Heart left ventricle (tissue), 16 donors: Measurements from ENCODE around the gene IPCEF1. TPM values are rescaled to one million over a fixed set of nuclear protein-coding genes. Genes with fewer than 3 reads are reported as not detected.

ENCODE experiments used
- ATAC-seq, 4 donors: fragments of 200-7000 bp; cut with Tn5 transposase; one replicate each; pipeline ENCODE4 v1.9.1; 2020 to 2022; ENCODE audit warnings: moderate library complexity in 4 of 4, mild to moderate bottlenecking in 3 of 4, moderate number of reproducible peaks in 1 of 4
- DNase-seq, 5 donors: peaks; one replicate each; pipeline ENCODE4 v3.0.0-alpha.2; 2020
- H3K27ac ChIP-seq, 12 donors: fragments of 200-600 bp; sonication (generic) in 4 of 12; one replicate each; pipeline versions ENCODE4 v1.5.0 to v1.8.0; 2016 to 2022; ENCODE audit warnings: mild to moderate bottlenecking in 2 of 12
- H3K27me3 ChIP-seq, 9 donors: fragments of 200-600 bp; sonication (generic) in 2 of 9; one replicate each; pipeline versions ENCODE4 v1.5.1 to v1.8.0; 2016 to 2022; ENCODE audit warnings: mild to moderate bottlenecking in 3 of 9
- H3K36me3 ChIP-seq, 9 donors: fragments of 200-600 bp; sonication (generic) in 2 of 9; one replicate each; pipeline versions ENCODE4 v1.5.0 to v1.8.0; 2018 to 2022; ENCODE audit warnings: mild to moderate bottlenecking in 2 of 9
- H3K4me1 ChIP-seq, 12 donors: fragments of 200-600 bp; sonication (generic) in 4 of 12; one replicate each; pipeline versions ENCODE4 v1.5.0 to v1.8.0; 2016 to 2022; ENCODE audit warnings: mild to moderate bottlenecking in 3 of 12
- H3K4me3 ChIP-seq, 12 donors: fragments of 200-600 bp; sonication (generic) in 4 of 12; one replicate each; pipeline versions ENCODE4 v1.5.0 to v1.8.0; 2017 to 2022; ENCODE audit warnings: mild to moderate bottlenecking in 9 of 12, moderate library complexity in 4 of 12
- H3K9me3 ChIP-seq, 12 donors: fragments of 200-600 bp; sonication (generic) in 4 of 12; one replicate each; pipeline versions ENCODE4 v1.5.0 to v1.8.0; 2016 to 2022; ENCODE audit warnings: mild to moderate bottlenecking in 1 of 12
- POLR2A ChIP-seq, 2 donors: fragments of 450-650 bp; IDR thresholded peaks; one replicate each; pipeline ENCODE4 v1.6.1; 2017; ENCODE audit warnings: antibody characterized with exemption in 2 of 2, mild to moderate bottlenecking in 2 of 2, moderate library complexity in 2 of 2
- WGBS, 4 donors: extraction: QIAGEN DNeasy Blood & Tissue Kit in 2 of 4; methylation state at CpG; one replicate each; pipeline versions ENCODE4 v1.1.5 to v1.1.7; 2013 to 2018; 5-methylcytosine and 5-hydroxymethylcytosine counted together
- intact Hi-C, 10 donors: fragments of 100-400 bp; cut with DNase I; formaldehyde crosslinking; loops; one replicate each; pipeline versions ENCODE4 v1.11.1 to v1.14.2; 2022
- polyA plus RNA-seq, 2 donors: library from polyadenylated mRNA; stranded (reverse); fragments of 200-250 nt; gene quantifications; one replicate each; pipeline ENCODE4 v1.2.3, GENCODE V29; 2013
- total RNA-seq, 9 donors: library from RNA; depleted of rRNA in 2 of 9; stranded (reverse); fragments of >200 nt in 2 of 9; fragmentation: NEBNext Ultra II Directional in 3 of 9; extraction: Animal tissue kit (Norgen Biotek cat#: 25700) in 3 of 9; gene quantifications; one replicate each; pipeline versions ENCODE4 v1.1.0 to v1.2.4, GENCODE V29; 2016 to 2023
- TF ChIP-seq, protein P1 (sequence below), 12 donors: fragments of 200-600 bp; sonication (generic) in 4 of 12; IDR thresholded peaks; one replicate each; pipeline versions ENCODE4 v1.5.0 to v1.8.0; 2018 to 2022; ENCODE audit warnings: antibody characterized with exemption in 12 of 12, mild to moderate bottlenecking in 5 of 12
- donor health status: ischemic (EF 13 %, LVEDD 7.1; RV severe dilation, severe dysfunction).
- donor health status: healthy with polysubstance abuse.
- donor health status: DM: no; HTN: yes; CAD: no.
- donor health status: DM: no; HTN: no; CAD: no.
- donor health status: ischemic (EF 25% LVEDD 6.9; RV normal size, moderate dysfunction).
- donor health status: ischemic (EF 25% LVEDD 5.7; RV mildly dilated, moderate dysfunction).
- donor health status: healthy.
- donor health status: DM: yes; HTN: yes; CAD: no.
- donor health status: ischemic (EF 35%, LVEDD 5.7; RV mildly dilated, moderate dysfunction).
- donor health status: nonischemic (EF 11% LVEDD 7.7; RV severe dilation, severe dysfunction).
- donor health status: DM: yes; HTN: yes; CAD: no.
- donor health status: PGD.
- donor health status: ischemic (EF 29% LVEDD 5.4; RV normal size, mild dysfunction).
- donor health status: nonischemic (EF 23%, LVEDD 6.1; RV moderate dilation, normal function).

IPCEF1 gene
- total and polyA plus RNA-seq, 11 donors: 0.10 to 4.1 (median 0.35) TPM

DNA sequence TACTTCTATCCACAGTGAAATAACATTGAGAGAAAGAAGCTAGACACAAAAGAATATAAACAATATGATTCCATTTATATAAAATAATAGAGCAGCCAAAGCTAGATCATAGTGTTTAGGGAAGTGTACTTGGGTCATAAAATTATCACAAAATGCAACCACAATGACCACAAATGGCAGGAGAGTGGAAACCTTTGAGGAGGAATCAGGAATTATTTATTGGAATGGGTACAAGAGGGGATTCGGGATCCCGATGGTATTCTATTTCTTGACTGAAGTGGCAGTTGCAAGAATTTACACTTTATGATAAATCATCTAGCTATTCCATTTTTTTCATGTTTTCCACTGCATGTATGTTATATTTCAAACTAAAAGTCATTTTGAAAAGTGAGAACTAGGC lies 76.1 kb downstream of the IPCEF1 start:
- H3K4me1 ChIP-seq: peaks cover 0 to 19% (median 0%) of the 10 kb centered on the region in 12 donors
- no peak overlapping the region for H3K27ac ChIP-seq
- H3K4me3 ChIP-seq: no peak overlapping the region
- TF ChIP-seq, protein P1, sequence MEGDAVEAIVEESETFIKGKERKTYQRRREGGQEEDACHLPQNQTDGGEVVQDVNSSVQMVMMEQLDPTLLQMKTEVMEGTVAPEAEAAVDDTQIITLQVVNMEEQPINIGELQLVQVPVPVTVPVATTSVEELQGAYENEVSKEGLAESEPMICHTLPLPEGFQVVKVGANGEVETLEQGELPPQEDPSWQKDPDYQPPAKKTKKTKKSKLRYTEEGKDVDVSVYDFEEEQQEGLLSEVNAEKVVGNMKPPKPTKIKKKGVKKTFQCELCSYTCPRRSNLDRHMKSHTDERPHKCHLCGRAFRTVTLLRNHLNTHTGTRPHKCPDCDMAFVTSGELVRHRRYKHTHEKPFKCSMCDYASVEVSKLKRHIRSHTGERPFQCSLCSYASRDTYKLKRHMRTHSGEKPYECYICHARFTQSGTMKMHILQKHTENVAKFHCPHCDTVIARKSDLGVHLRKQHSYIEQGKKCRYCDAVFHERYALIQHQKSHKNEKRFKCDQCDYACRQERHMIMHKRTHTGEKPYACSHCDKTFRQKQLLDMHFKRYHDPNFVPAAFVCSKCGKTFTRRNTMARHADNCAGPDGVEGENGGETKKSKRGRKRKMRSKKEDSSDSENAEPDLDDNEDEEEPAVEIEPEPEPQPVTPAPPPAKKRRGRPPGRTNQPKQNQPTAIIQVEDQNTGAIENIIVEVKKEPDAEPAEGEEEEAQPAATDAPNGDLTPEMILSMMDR (IDR thresholded peaks at IDR 0.05): no peak
- TF ChIP-seq POLR2A (IDR thresholded peaks at IDR 0.05): no peak
- no peaks in the 10 kb centered on the region for H3K36me3 ChIP-seq
- 83 to 89% (median 86%) methylated on average over 2 of the region's 2 CpGs for WGBS, 4 donors
- DNase-seq (no peak), ATAC-seq (no peak)
- H3K9me3 ChIP-seq: peaks cover 0 to 12% (median 0%) of the 10 kb centered on the region in 12 donors
- no peaks in the 10 kb centered on the region for H3K27me3 ChIP-seq
- intact Hi-C loops: no loop called here

DNA sequence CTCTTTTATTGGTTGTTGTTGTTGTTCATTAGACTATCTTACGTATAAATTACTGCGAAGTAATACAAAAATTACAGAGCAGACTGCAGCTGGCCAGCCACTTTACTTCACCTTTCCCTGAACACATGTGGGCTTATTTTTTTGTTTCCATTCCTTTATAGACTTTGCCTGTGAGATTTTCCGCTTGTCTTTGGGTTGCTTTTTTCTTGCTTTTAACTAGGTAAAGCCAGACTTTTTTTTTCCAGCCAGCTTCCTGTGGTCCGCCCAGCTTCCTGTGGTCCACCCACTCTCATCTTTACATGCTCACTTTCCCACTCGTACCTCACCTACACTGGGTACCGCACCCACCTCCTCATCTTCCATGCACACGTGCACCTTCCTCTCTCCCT lies 79.0 kb downstream of the IPCEF1 start:
- Histone ChIP-seq H3K4me3 (peak overlapping the region in 1 of 12 donors; percentile 19), H3K27me3 (no peaks in the 10 kb centered on the region), H3K36me3 (no peaks in the 10 kb centered on the region), H3K9me3 (no peaks in the 10 kb centered on the region), H3K4me1 (peaks cover 0 to 19% (median 0%) of the 10 kb centered on the region in 12 donors), H3K27ac (no peak overlapping the region)
- no peak for DNase-seq
- ATAC-seq: no peak
- WGBS, 4 donors: 58 to 65% (median 61%) methylated on average over 7 of the region's 7 CpGs
- intact Hi-C loops: loop anchor here (2.0 to 10.0 kb wide), 6 partner anchors 87 to 125 kb away; no protein-coding TSS in a partner anchor
- TF ChIP-seq, protein P1 (IDR thresholded peaks at IDR 0.05): peak in 2 of 12 donors; percentile 6 to 11
- no peak for TF ChIP-seq POLR2A (IDR thresholded peaks at IDR 0.05)

DNA sequence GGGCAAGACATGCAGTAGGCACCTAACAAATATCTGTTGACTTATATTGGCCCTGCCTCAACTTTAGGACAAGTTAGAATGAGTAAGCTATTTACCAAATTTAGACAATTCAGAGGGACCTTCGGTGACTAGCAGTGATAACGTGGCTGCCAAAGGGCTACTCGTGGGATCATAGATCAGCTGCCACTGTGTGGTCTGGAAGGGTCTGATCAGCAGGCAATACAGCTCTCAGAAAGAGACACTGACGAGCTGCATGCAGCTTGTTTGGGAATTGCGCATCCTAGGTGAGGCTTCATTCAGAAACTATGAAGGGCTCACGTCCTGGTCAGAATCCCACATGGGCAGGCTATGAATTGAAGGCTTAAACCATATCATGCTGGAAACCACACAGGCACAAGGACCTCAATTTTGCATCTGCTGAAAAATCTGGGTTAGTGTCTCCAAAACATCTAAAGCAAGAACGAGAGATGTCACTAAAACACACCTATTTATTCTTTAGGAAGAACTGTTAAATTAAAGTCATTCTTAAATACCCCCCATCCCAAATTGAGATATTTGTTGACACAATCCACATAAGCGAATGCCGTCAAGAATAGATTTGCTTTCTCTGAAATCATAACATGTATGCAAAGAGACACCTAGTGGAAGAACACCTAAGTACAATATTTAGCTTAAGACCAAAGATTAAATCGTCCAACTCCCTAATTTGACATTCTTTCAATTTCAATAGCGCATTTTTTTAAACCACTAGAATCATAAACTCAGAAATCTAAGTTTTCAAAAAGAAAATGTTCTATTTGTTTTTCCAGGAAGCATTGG lies 79.6 kb downstream of the IPCEF1 start:
- 41 to 49% (median 42%) methylated on average over 11 of the region's 11 CpGs for WGBS, 4 donors
- no peak overlapping the region for H3K27ac ChIP-seq
- no peak for TF ChIP-seq POLR2A (IDR thresholded peaks at IDR 0.05)
- TF ChIP-seq, protein P1 (IDR thresholded peaks at IDR 0.05): peak; percentile 44 to 71 (median 58)
- ATAC-seq (peak in 1 of 4 donors; percentile 53), DNase-seq (no peak)
- no peaks in the 10 kb centered on the region for H3K36me3 ChIP-seq
- no peaks in the 10 kb centered on the region for H3K9me3 ChIP-seq
- H3K27me3 ChIP-seq: no peaks in the 10 kb centered on the region
- peaks cover 0 to 19% (median 0%) of the 10 kb centered on the region in 12 donors for H3K4me1 ChIP-seq
- intact Hi-C loops: loop anchor here in 9 of 10 donors (1.0 to 10.0 kb wide), 7 partner anchors 88 to 125 kb away; no protein-coding TSS in a partner anchor
- H3K4me3 ChIP-seq: peak overlapping the region in 1 of 12 donors; percentile 19

DNA sequence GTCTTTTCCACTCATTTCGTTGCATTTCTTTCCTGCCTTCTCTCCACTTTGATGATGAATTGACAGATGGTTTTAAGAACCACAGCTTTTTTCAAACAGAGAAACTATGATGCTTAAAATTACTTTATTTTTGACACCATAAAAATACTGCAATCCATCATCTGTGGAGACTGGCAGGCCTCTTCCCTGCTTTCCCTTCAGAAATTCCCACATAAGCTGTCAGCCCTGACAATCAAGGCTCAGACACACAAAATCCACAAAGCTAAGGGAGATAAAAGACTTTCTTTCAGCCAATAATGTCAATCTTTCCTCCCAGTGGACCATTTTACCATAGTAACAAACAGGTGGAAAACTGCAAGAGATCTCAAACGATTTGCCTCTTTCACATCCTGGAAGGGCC lies 82.4 kb downstream of the IPCEF1 start:
- no peak for DNase-seq
- H3K27me3 ChIP-seq: no peaks in the 10 kb centered on the region
- no peak overlapping the region for H3K27ac ChIP-seq
- no peaks in the 10 kb centered on the region for H3K9me3 ChIP-seq
- WGBS, 4 donors: 73 to 83% (median 77%) methylated on average over 2 of the region's 2 CpGs
- no peak for TF ChIP-seq POLR2A (IDR thresholded peaks at IDR 0.05)
- TF ChIP-seq, protein P1 (IDR thresholded peaks at IDR 0.05): no peak
- no peaks in the 10 kb centered on the region for H3K36me3 ChIP-seq
- ATAC-seq: no peak
- peaks cover 0 to 19% (median 0%) of the 10 kb centered on the region in 12 donors for H3K4me1 ChIP-seq
- no peak overlapping the region for H3K4me3 ChIP-seq
- intact Hi-C loops: loop anchor here in 1 of 10 donors (10.0 kb wide), 1 partner anchor 91 kb away; no protein-coding TSS in a partner anchor
